GM23248 (cell line): ENCODE measurements around the gene ZNF598. TPM values are rescaled to one million over a fixed set of nuclear protein-coding genes. Genes with fewer than 3 reads are reported as not detected.

Source experiments
- DNase-seq: peaks from one replicate; pipeline ENCODE4 v3.0.0-alpha.2; 2015
- H2AFZ ChIP-seq: fragments of 200-600 bp; sonication (generic); 2 replicates; pipeline ENCODE4 v1.6.1; 2016; ENCODE audit warnings: antibody characterized with exemption
- H3F3A ChIP-seq: fragments of 200-600 bp; sonication (generic); 2 replicates; pipeline ENCODE4 v1.6.1; 2016; ENCODE audit warnings: mild to moderate bottlenecking, antibody characterized with exemption, mixed run types; ENCODE audit not compliant: insufficient read depth
- H3K27ac ChIP-seq: fragments of 200-600 bp; sonication (generic); 2 replicates; pipeline ENCODE4 v1.5.1; 2016; ENCODE audit warnings: mild to moderate bottlenecking
- H3K27me3 ChIP-seq: fragments of 200-600 bp; sonication (generic); replicated peaks from 2 replicates; pipeline ENCODE4 v1.6.1; 2016; ENCODE audit warnings: mild to moderate bottlenecking; ENCODE audit not compliant: insufficient read depth
- H3K36me3 ChIP-seq: fragments of 200-600 bp; sonication (generic); 2 replicates; pipeline ENCODE4 v1.6.1; 2016; ENCODE audit warnings: low read depth, mild to moderate bottlenecking
- H3K4me1 ChIP-seq: fragments of 200-600 bp; sonication (generic); 2 replicates; pipeline ENCODE4 v1.6.1; 2016; ENCODE audit warnings: mild to moderate bottlenecking; ENCODE audit not compliant: insufficient read depth
- H3K4me2 ChIP-seq: fragments of 200-600 bp; sonication (generic); one replicate; pipeline ENCODE4 v1.6.1; 2016; ENCODE audit warnings: mild to moderate bottlenecking; ENCODE audit not compliant: unreplicated experiment
- H3K4me3 ChIP-seq: fragments of 200-600 bp; sonication (generic); 2 replicates; pipeline ENCODE4 v1.5.1; 2016; ENCODE audit warnings: mild to moderate bottlenecking
- H3K79me2 ChIP-seq: fragments of 200-600 bp; sonication (generic); 2 replicates; pipeline ENCODE4 v1.6.1; 2016; ENCODE audit warnings: mild to moderate bottlenecking; ENCODE audit not compliant: insufficient read depth
- H3K9ac ChIP-seq: fragments of 200-600 bp; sonication (generic); 2 replicates; pipeline ENCODE4 v1.6.1; 2016; ENCODE audit warnings: mild to moderate bottlenecking
- H3K9me2 ChIP-seq: fragments of 200-600 bp; sonication (generic); 2 replicates; pipeline ENCODE4 v1.6.1; 2016; ENCODE audit warnings: mixed run types, mild to moderate bottlenecking, moderate library complexity; ENCODE audit not compliant: insufficient read depth
- H3K9me3 ChIP-seq: fragments of 200-600 bp; sonication (generic); one replicate; pipeline ENCODE4 v1.6.1; 2017; ENCODE audit warnings: low read depth
- H4K20me1 ChIP-seq: fragments of 200-600 bp; sonication (generic); 2 replicates; pipeline ENCODE4 v1.6.0; 2016; ENCODE audit not compliant: insufficient read depth
- EZH2 ChIP-seq: fragments of 200-600 bp; sonication (generic); IDR thresholded peaks from 2 replicates; pipeline ENCODE4 v1.6.1; 2018; ENCODE audit warnings: antibody characterized with exemption, mild to moderate bottlenecking; ENCODE audit not compliant: insufficient read depth, poor library complexity, severe bottlenecking
- EZH2phosphoT487 ChIP-seq: fragments of 200-600 bp; sonication (generic); IDR thresholded peaks from 2 replicates; pipeline ENCODE4 v1.6.1; 2018; ENCODE audit warnings: antibody characterized with exemption, moderate library complexity, mild to moderate bottlenecking, low read depth; ENCODE audit not compliant: insufficient read depth
- WGBS, 2 experiments: methylation state at CpG; one replicate each; pipeline ENCODE4 v1.1.6; 2015 to 2017; ENCODE audit warnings: low lambda C conversion rate in 2 of 2, low coverage in 1 of 2; ENCODE audit errors: missing lambda C conversion rate in 2 of 2; 5-methylcytosine and 5-hydroxymethylcytosine counted together
- in situ Hi-C: fragments of 300-500 bp; cut with MboI; formaldehyde crosslinking; loops from 2 replicates; pipeline ENCODE4 v1.15.0; 2020
- polyA plus RNA-seq: library from polyadenylated mRNA; unstranded; fragments of >200 nt; fragmentation: Nextera tagmentation; extraction: Ambion mirVana; gene quantifications from 2 replicates; pipeline ENCODE4 v1.2.1, GENCODE V29; 2016
- total RNA-seq: library from RNA; depleted of rRNA; stranded (reverse); fragments of >200 nt; shearing (Covaris generic); gene quantifications from 2 replicates; pipeline ENCODE4 v1.2.3, GENCODE V29; 2014

Gene ZNF598
- total and polyA plus RNA-seq, 2 experiments from 2014 or later, result 12.2 to 21.2 TPM

- DNase-seq, result no peak
- H3K4me2 ChIP-seq, result no peak overlapping the region
- no peak overlapping the region for H3K27ac ChIP-seq
- H3K4me1 ChIP-seq, result peaks cover 7% of the 10 kb centered on the region
- H3K9me3 ChIP-seq, result no peaks in the 10 kb centered on the region
- H3K36me3 ChIP-seq, result no peaks in the 10 kb centered on the region
- no peaks in the 10 kb centered on the region for H3K79me2 ChIP-seq
- no peaks in the 10 kb centered on the region for H3K27me3 ChIP-seq
- TF ChIP-seq EZH2, result no peak
- TF ChIP-seq EZH2phosphoT487, result no peak
- no peak overlapping the region for H2AFZ ChIP-seq
- no peaks in the 10 kb centered on the region for H3F3A ChIP-seq
- no peaks in the 10 kb centered on the region for H4K20me1 ChIP-seq
- WGBS, 2 experiments, result 87 to 96% methylated on average over 14 to 21 of the region's 22 CpGs
- H3K4me3 ChIP-seq, result no peak overlapping the region
- in situ Hi-C loops, result no loop called here
- no peak overlapping the region for H3K9ac ChIP-seq
- H3K9me2 ChIP-seq, result no peaks in the 10 kb centered on the region
These were observed 32.8 kb upstream of the ZNF598 start for GRCh38 chr16:2042171-2042985.

GRCh38 chr16:2040787-2041522, 31.3 kb upstream of the ZNF598 start:
- Histone ChIP-seq H3F3A (no peaks in the 10 kb centered on the region), H4K20me1 (no peaks in the 10 kb centered on the region), H3K9ac (no peak overlapping the region), H3K79me2 (0 out of 2 replicates have a peak, but pooled peaks cover 7% of the 10 kb centered on the region), H3K9me2 (no peaks in the 10 kb centered on the region), H2AFZ (no peak overlapping the region), H3K4me2 (no peak overlapping the region), H3K9me3 (no peaks in the 10 kb centered on the region), H3K36me3 (no peaks in the 10 kb centered on the region), H3K27ac (no peak overlapping the region), H3K27me3 (no peaks in the 10 kb centered on the region), H3K4me1 (peaks cover 10% of the 10 kb centered on the region), H3K4me3 (no peak overlapping the region)
- 86 to 87% methylated on average over 18 to 20 of the region's 20 CpGs for WGBS, 2 experiments
- TF ChIP-seq EZH2 (no peak), EZH2phosphoT487 (no peak)
- DNase-seq, result no peak
- in situ Hi-C loops, result no loop called here

- no peaks in the 10 kb centered on the region for H3K9me3 ChIP-seq
- peaks cover 17% of the 10 kb centered on the region for H3K4me1 ChIP-seq
- no peaks in the 10 kb centered on the region for H3F3A ChIP-seq
- DNase-seq, result no peak
- in situ Hi-C loops, result no loop called here
- no peaks in the 10 kb centered on the region for H3K36me3 ChIP-seq
- no peak overlapping the region for H3K4me2 ChIP-seq
- no peaks in the 10 kb centered on the region for H3K27me3 ChIP-seq
- no peak overlapping the region for H2AFZ ChIP-seq
- H3K4me3 ChIP-seq, result no peak overlapping the region
- no peaks in the 10 kb centered on the region for H3K9me2 ChIP-seq
- 0 out of 2 replicates have a peak, but pooled peaks cover 7% of the 10 kb centered on the region for H3K79me2 ChIP-seq
- TF ChIP-seq EZH2phosphoT487 (no peak), EZH2 (no peak)
- WGBS, 2 experiments, result 88 to 90% methylated on average over 23 to 24 of the region's 24 CpGs
- H4K20me1 ChIP-seq, result no peaks in the 10 kb centered on the region
- H3K27ac ChIP-seq, result 0 out of 2 replicates have a peak overlapping the region, but pooled peaks have one; percentile 23
- peak overlapping the region; percentile 45; the same call in 1 of the 2 replicates for H3K9ac ChIP-seq
These were observed 30.6 kb upstream of the ZNF598 start for GRCh38 chr16:2040041-2040786.
